ENCODE results near the gene DMXL1.

DNA sequence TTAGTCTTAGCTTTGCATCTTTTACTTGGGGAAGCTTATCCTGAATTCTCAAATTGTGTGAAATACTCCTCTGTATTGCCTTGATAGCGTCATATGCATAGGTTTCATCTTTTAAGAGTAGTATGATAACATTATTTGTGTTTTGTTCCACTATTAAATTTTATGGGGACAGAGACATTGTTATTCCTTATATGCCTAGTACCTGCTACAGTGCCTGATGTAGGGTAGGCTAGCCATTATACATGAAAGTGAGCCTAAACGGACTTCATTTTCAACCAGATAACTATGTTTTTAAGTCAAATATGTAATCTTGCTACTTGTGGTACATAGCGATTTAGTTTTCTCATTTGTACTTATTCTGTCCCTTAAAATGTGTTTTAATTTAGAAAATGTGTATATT, 105.9 kb downstream of the DMXL1 start:
- TF ChIP-seq EZH2 (optimal IDR thresholded peaks at IDR 0.05; ENCODE audit: low read depth, low read length) (no peak), CTCF (IDR thresholded peaks at IDR 0.05; ENCODE audit: low read length) (no peak)
